ENCODE data around the gene MDP1.
A peak's percentile ranks its signal among the peaks of the same experiment; 100 is the strongest.

The MDP1 gene

GRCh38 chr14:24177891-24178290 lies 38.0 kb downstream of the MDP1 start:
- H3K36me3 ChIP-seq (ENCODE audit: control insufficient read depth, insufficient read depth, low read length): peaks cover 50% of the 10 kb centered on the region
- H3K27ac ChIP-seq (ENCODE audit: low read depth, low read length, severe bottlenecking): no peak overlapping the region
- no peaks in the 10 kb centered on the region for H3K4me1 ChIP-seq (ENCODE audit: control insufficient read depth, insufficient read depth, low read length, poor library complexity, severe bottlenecking)
- H3K9me3 ChIP-seq (ENCODE audit: control insufficient read depth, low read length): no peaks in the 10 kb centered on the region
- WGBS, 2 experiments (ENCODE audit: insufficient coverage in 2 of 2): 90 to 100% methylated on average over 6 to 9 of the region's 14 CpGs
- no peak overlapping the region for H3K4me3 ChIP-seq (ENCODE audit: extremely low read depth, insufficient read depth, low read length, poor library complexity, severe bottlenecking)

GRCh38 chr14:24177041-24177825 lies 38.6 kb downstream of the MDP1 start:
- peaks cover 45% of the 10 kb centered on the region for H3K36me3 ChIP-seq (ENCODE audit: control insufficient read depth, insufficient read depth, low read length)
- 89 to 100% methylated on average over 4 to 8 of the region's 12 CpGs for WGBS, 2 experiments (ENCODE audit: insufficient coverage in 2 of 2)
- no peak overlapping the region for H3K4me3 ChIP-seq (ENCODE audit: extremely low read depth, insufficient read depth, low read length, poor library complexity, severe bottlenecking)
- no peak overlapping the region for H3K27ac ChIP-seq (ENCODE audit: low read depth, low read length, severe bottlenecking)
- no peaks in the 10 kb centered on the region for H3K4me1 ChIP-seq (ENCODE audit: control insufficient read depth, insufficient read depth, low read length, poor library complexity, severe bottlenecking)
- H3K9me3 ChIP-seq (ENCODE audit: control insufficient read depth, low read length): no peaks in the 10 kb centered on the region

GRCh38 chr14:24176599-24176998 lies 39.3 kb downstream of the MDP1 start:
- Histone ChIP-seq H3K4me3 (ENCODE audit: extremely low read depth, insufficient read depth, low read length, poor library complexity, severe bottlenecking) (no peak overlapping the region), H3K27ac (ENCODE audit: low read depth, low read length, severe bottlenecking) (no peak overlapping the region), H3K9me3 (ENCODE audit: control insufficient read depth, low read length) (no peaks in the 10 kb centered on the region), H3K4me1 (ENCODE audit: control insufficient read depth, insufficient read depth, low read length, poor library complexity, severe bottlenecking) (no peaks in the 10 kb centered on the region), H3K36me3 (ENCODE audit: control insufficient read depth, insufficient read depth, low read length) (peaks cover 39% of the 10 kb centered on the region)
- 93 to 97% methylated on average over 5 of the region's 5 CpGs for WGBS, 2 experiments (ENCODE audit: insufficient coverage in 2 of 2)

- Histone ChIP-seq H3K4me3 (ENCODE audit: extremely low read depth, insufficient read depth, low read length, poor library complexity, severe bottlenecking) (peak overlapping the region; percentile 37), H3K27ac (ENCODE audit: low read depth, low read length, severe bottlenecking) (no peak overlapping the region), H3K9me3 (ENCODE audit: control insufficient read depth, low read length) (no peaks in the 10 kb centered on the region), H3K36me3 (ENCODE audit: control insufficient read depth, insufficient read depth, low read length) (peaks cover 18% of the 10 kb centered on the region), H3K4me1 (ENCODE audit: control insufficient read depth, insufficient read depth, low read length, poor library complexity, severe bottlenecking) (no peaks in the 10 kb centered on the region)
- 94 to 98% methylated on average over 15 to 20 of the region's 20 CpGs for WGBS, 2 experiments (ENCODE audit: insufficient coverage in 2 of 2)
Observed at GRCh38 chr14:24172871-24173281, 43.0 kb downstream of the MDP1 start.

GRCh38 chr14:24172261-24172860 lies 43.5 kb downstream of the MDP1 start:
- peak overlapping the region; percentile 37 for H3K4me3 ChIP-seq (ENCODE audit: extremely low read depth, insufficient read depth, low read length, poor library complexity, severe bottlenecking)
- peaks cover 17% of the 10 kb centered on the region for H3K36me3 ChIP-seq (ENCODE audit: control insufficient read depth, insufficient read depth, low read length)
- H3K9me3 ChIP-seq (ENCODE audit: control insufficient read depth, low read length): no peaks in the 10 kb centered on the region
- 81 to 83% methylated on average over 20 to 26 of the region's 30 CpGs for WGBS, 2 experiments (ENCODE audit: insufficient coverage in 2 of 2)
- H3K27ac ChIP-seq (ENCODE audit: low read depth, low read length, severe bottlenecking): no peak overlapping the region
- H3K4me1 ChIP-seq (ENCODE audit: control insufficient read depth, insufficient read depth, low read length, poor library complexity, severe bottlenecking): no peaks in the 10 kb centered on the region

GRCh38 chr14:24171422-24172260 lies 44.2 kb downstream of the MDP1 start, which contains the start of gene REC8:
TSS of gene REC8 (plus strand) at chr14:24172080. CDS start at chr14:24172553, 473 bp downstream.
- Histone ChIP-seq H3K9me3 (ENCODE audit: control insufficient read depth, low read length) (no peaks in the 10 kb centered on the region), H3K4me3 (ENCODE audit: extremely low read depth, insufficient read depth, low read length, poor library complexity, severe bottlenecking) (peak within 1 kb of the TSS; percentile 37), H3K36me3 (ENCODE audit: control insufficient read depth, insufficient read depth, low read length) (peaks cover 13% of the 10 kb centered on the region), H3K27ac (ENCODE audit: low read depth, low read length, severe bottlenecking) (no peak within 1 kb of the TSS), H3K4me1 (ENCODE audit: control insufficient read depth, insufficient read depth, low read length, poor library complexity, severe bottlenecking) (no peaks in the 10 kb centered on the region)
- WGBS, 2 experiments (ENCODE audit: insufficient coverage in 2 of 2): 20 to 29% methylated on average over 47 to 59 of the region's 63 CpGs

GRCh38 chr14:24167469-24168114 lies 48.3 kb downstream of the MDP1 start:
- no peak overlapping the region for H3K4me3 ChIP-seq (ENCODE audit: extremely low read depth, insufficient read depth, low read length, poor library complexity, severe bottlenecking)
- H3K36me3 ChIP-seq (ENCODE audit: control insufficient read depth, insufficient read depth, low read length): peaks cover 51% of the 10 kb centered on the region
- H3K9me3 ChIP-seq (ENCODE audit: control insufficient read depth, low read length): no peaks in the 10 kb centered on the region
- no peak overlapping the region for H3K27ac ChIP-seq (ENCODE audit: low read depth, low read length, severe bottlenecking)
- H3K4me1 ChIP-seq (ENCODE audit: control insufficient read depth, insufficient read depth, low read length, poor library complexity, severe bottlenecking): no peaks in the 10 kb centered on the region
- WGBS, 2 experiments (ENCODE audit: insufficient coverage in 2 of 2): 89% methylated on average over 3 of the region's 3 CpGs

- Histone ChIP-seq H3K4me1 (ENCODE audit: control insufficient read depth, insufficient read depth, low read length, poor library complexity, severe bottlenecking) (no peaks in the 10 kb centered on the region), H3K9me3 (ENCODE audit: control insufficient read depth, low read length) (no peaks in the 10 kb centered on the region), H3K4me3 (ENCODE audit: extremely low read depth, insufficient read depth, low read length, poor library complexity, severe bottlenecking) (no peak overlapping the region), H3K27ac (ENCODE audit: low read depth, low read length, severe bottlenecking) (no peak overlapping the region), H3K36me3 (ENCODE audit: control insufficient read depth, insufficient read depth, low read length) (peaks cover 52% of the 10 kb centered on the region)
- WGBS, 2 experiments (ENCODE audit: insufficient coverage in 2 of 2): 90 to 94% methylated on average over 2 to 4 of the region's 5 CpGs
Observed at GRCh38 chr14:24165785-24166184, 50.1 kb downstream of the MDP1 start.

- no peaks in the 10 kb centered on the region for H3K4me1 ChIP-seq (ENCODE audit: control insufficient read depth, insufficient read depth, low read length, poor library complexity, severe bottlenecking)
- H3K36me3 ChIP-seq (ENCODE audit: control insufficient read depth, insufficient read depth, low read length): peaks cover 61% of the 10 kb centered on the region
- no peak overlapping the region for H3K27ac ChIP-seq (ENCODE audit: low read depth, low read length, severe bottlenecking)
- WGBS, 2 experiments (ENCODE audit: insufficient coverage in 2 of 2): 96 to 98% methylated on average over 9 to 14 of the region's 14 CpGs
- H3K4me3 ChIP-seq (ENCODE audit: extremely low read depth, insufficient read depth, low read length, poor library complexity, severe bottlenecking): no peak overlapping the region
- no peaks in the 10 kb centered on the region for H3K9me3 ChIP-seq (ENCODE audit: control insufficient read depth, low read length)
Observed at GRCh38 chr14:24164518-24164991, 51.3 kb downstream of the MDP1 start.

Data from mesodermal cell (in vitro differentiated cells).